ENCODE data around the gene SLC8A2.

SLC8A2 gene

GRCh38 chr19:47471733-47472457 is at the start of gene SLC8A2:
Gene SLC8A2, minus strand, starts transcription at chr19:47471893. Its CDS starts 5,490 bp downstream, at chr19:47466403.
- no peak for TF ChIP-seq CTCF (IDR thresholded peaks at IDR 0.05; ENCODE audit: insufficient read depth, missing control alignments)
- no peak for FAIRE-seq
- peak; percentile 99 for DNase-seq (ENCODE audit: insufficient read length, low spot score)

- DNase-seq (ENCODE audit: insufficient read length, low spot score) (no peak), FAIRE-seq (no peak)
- no peak for TF ChIP-seq CTCF (IDR thresholded peaks at IDR 0.05; ENCODE audit: insufficient read depth, missing control alignments)
These were observed 49.1 kb upstream of the SLC8A2 start for GRCh38 chr19:47520839-47521238.

GRCh38 chr19:47520343-47520806 is 48.7 kb upstream of the SLC8A2 start:
- DNase-seq (ENCODE audit: insufficient read length, low spot score) = no peak
- no peak for TF ChIP-seq CTCF (IDR thresholded peaks at IDR 0.05; ENCODE audit: insufficient read depth, missing control alignments)
- no peak for FAIRE-seq

- FAIRE-seq (no peak), DNase-seq (ENCODE audit: insufficient read length, low spot score) (no peak)
- no peak for TF ChIP-seq CTCF (IDR thresholded peaks at IDR 0.05; ENCODE audit: insufficient read depth, missing control alignments)
These were observed 47.2 kb upstream of the SLC8A2 start for GRCh38 chr19:47518854-47519253.

GRCh38 chr19:47518139-47518538 is 46.4 kb upstream of the SLC8A2 start:
- no peak for TF ChIP-seq CTCF (IDR thresholded peaks at IDR 0.05; ENCODE audit: insufficient read depth, missing control alignments)
- no peak for FAIRE-seq
- no peak for DNase-seq (ENCODE audit: insufficient read length, low spot score)

- FAIRE-seq = no peak
These were observed 43.3 kb upstream of the SLC8A2 start, which contains the start of gene NAPA for GRCh38 chr19:47514869-47515588. Gene NAPA, minus strand, starts transcription at chr19:47515063. Its CDS starts 123 bp downstream, at chr19:47514940.

More at GRCh38 chr19:47514869-47515588, 43.3 kb upstream of the SLC8A2 start, which contains the start of gene NAPA:
- DNase-seq (ENCODE audit: insufficient read length, low spot score) = peak; percentile 92
- no peak for TF ChIP-seq CTCF (IDR thresholded peaks at IDR 0.05; ENCODE audit: insufficient read depth, missing control alignments)
